Measurements from ENCODE around the gene LUC7L3. TPM values are rescaled to one million over a fixed set of nuclear protein-coding genes. Genes with fewer than 3 reads are reported as not detected.

The LUC7L3 gene
- total and polyA plus RNA-seq, 10 of the 15 experiments (the other 5 are each of a cell fraction or from before 2014, with no cell fraction given) = 51.3 to 176 (median 149) TPM

DNA sequence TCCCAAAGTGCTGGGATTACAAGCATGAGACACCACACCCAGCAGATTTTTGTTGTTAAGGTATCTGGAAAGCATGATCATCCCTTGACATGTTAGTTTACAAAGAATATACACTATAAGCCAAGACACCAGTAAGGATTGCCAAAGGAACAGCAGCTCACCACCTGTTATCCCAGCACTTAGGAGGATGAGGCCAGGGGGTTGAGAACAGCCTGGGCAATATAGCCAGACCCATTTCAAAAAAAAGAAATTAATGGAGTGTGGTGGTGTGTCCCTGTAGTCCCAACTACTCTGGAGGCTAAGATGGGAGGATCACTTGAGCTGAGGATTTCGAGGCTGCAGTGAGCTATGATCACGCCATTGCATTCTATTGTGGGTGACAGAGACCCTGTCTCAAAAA lies 42.8 kb downstream of the LUC7L3 start:
- TF ChIP-seq LARP7 (IDR thresholded peaks at IDR 0.05) = no peak
- no peak for TF ChIP-seq ZNF24 (IDR thresholded peaks at IDR 0.05)
- no peak for TF ChIP-seq KAT2A (conservative IDR thresholded peaks at IDR 0.05; ENCODE audit: control insufficient read depth, low read depth, low read length)
- no peak for TF ChIP-seq JUND (IDR thresholded peaks at IDR 0.05; ENCODE audit: low read depth, low read length)
- TF ChIP-seq PML (IDR thresholded peaks at IDR 0.05; ENCODE audit: low read length) = no peak
- TF ChIP-seq, protein P1, sequence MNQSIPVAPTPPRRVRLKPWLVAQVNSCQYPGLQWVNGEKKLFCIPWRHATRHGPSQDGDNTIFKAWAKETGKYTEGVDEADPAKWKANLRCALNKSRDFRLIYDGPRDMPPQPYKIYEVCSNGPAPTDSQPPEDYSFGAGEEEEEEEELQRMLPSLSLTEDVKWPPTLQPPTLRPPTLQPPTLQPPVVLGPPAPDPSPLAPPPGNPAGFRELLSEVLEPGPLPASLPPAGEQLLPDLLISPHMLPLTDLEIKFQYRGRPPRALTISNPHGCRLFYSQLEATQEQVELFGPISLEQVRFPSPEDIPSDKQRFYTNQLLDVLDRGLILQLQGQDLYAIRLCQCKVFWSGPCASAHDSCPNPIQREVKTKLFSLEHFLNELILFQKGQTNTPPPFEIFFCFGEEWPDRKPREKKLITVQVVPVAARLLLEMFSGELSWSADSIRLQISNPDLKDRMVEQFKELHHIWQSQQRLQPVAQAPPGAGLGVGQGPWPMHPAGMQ (IDR thresholded peaks at IDR 0.05; ENCODE audit: borderline replicate concordance) = no peak
- no peak for TF ChIP-seq ZZZ3 (IDR thresholded peaks at IDR 0.05; ENCODE audit: control insufficient read depth, insufficient read length, low read depth)
- no peak for TF ChIP-seq CEBPB (IDR thresholded peaks at IDR 0.05; ENCODE audit: borderline replicate concordance in 1 of 2, low read depth in 2 of 2, low read length in 2 of 2)
- no peak for TF ChIP-seq MXI1 (IDR thresholded peaks at IDR 0.05; ENCODE audit: low read depth, low read length)
- TF ChIP-seq GATAD2B (conservative IDR thresholded peaks at IDR 0.05; ENCODE audit: low read depth) = no peak
- Histone ChIP-seq H3K4me1 (ENCODE audit: control insufficient read depth, insufficient read depth, low read length) (peaks cover 16% of the 10 kb centered on the region), H2AFZ (ENCODE audit: control insufficient read depth, low read depth, low read length) (no peak overlapping the region), H3K79me2 (ENCODE audit: control insufficient read depth, insufficient read depth, low read length) (no peaks in the 10 kb centered on the region), H3K27ac (ENCODE audit: control insufficient read depth, insufficient read depth) (no peak overlapping the region), H3K9ac (ENCODE audit: control insufficient read depth, insufficient read depth, low read length) (no peak overlapping the region), H3K9me3 (replicated peaks; ENCODE audit: control insufficient read depth, insufficient read depth, low read length) (no peaks in the 10 kb centered on the region), H3K36me3 (ENCODE audit: control insufficient read depth in 2 of 2, insufficient read depth in 2 of 2, low read length in 1 of 2) (no peaks in the 10 kb centered on the region), H3K27me3 (replicated peaks in 1 of 2; ENCODE audit: control insufficient read depth in 2 of 2, insufficient read depth in 2 of 2, low read length in 1 of 2) (no peaks in the 10 kb centered on the region), H3K4me2 (ENCODE audit: control insufficient read depth, insufficient read depth) (no peak overlapping the region), H3K4me3 (no peak overlapping the region), H4K20me1 (ENCODE audit: control insufficient read depth, insufficient read depth) (no peaks in the 10 kb centered on the region)
- RAD21 ChIA-PET (ENCODE audit: unreplicated experiment) = no interaction called here
- no peak for FAIRE-seq
- CTCF ChIA-PET = interaction anchor here (0.7 to 5.0 kb wide), 5 partner anchors 8 to 132 kb away, joined by 3 to 25 read pairs (median 8); no protein-coding TSS in a partner anchor
- no TSS peak for BruUV-seq (replicated peaks)
- in situ Hi-C loops (cut with MboI) (no loop called here), intact Hi-C loops (cut with micrococcal nuclease; ENCODE audit: unreplicated experiment) (no loop called here)
- no peak for DNase-seq (ENCODE audit: low read depth, low spot score)
- ATAC-seq = no peak
- SMC1A ChIA-PET (ENCODE audit: uncharacterized antibody, unreplicated experiment) = interaction anchor here (1.2 to 1.6 kb wide), 3 partner anchors 101 to 385 kb away, joined by 4 to 5 read pairs (median 4); no protein-coding TSS in a partner anchor
- 94% methylated on average over 2 of the region's 2 CpGs for WGBS (ENCODE audit: insufficient coverage, insufficient replicate concordance, low lambda C conversion rate, missing lambda C conversion rate)
- POLR2A ChIA-PET = interaction anchor here (0.9 kb wide), 1 partner anchor 14 kb away, joined by 3 read pairs; no protein-coding TSS in a partner anchor

Data from GM12878 (cell line).